SK-N-SH treated with all-trans-retinoic acid at 6 μM for 48 hours (cell line): ENCODE measurements around the gene MMP24OS.

Experiments
- ATAC-seq: fragments of 200-7000 bp; cut with Tn5 transposase; 3 replicates; pipeline ENCODE4 v1.9.1; 2020; ENCODE audit warnings: mild to moderate bottlenecking, moderate library complexity
- ARNTL ChIP-seq: fragments of 450-650 bp; formaldehyde crosslinking; IDR thresholded peaks from 2 replicates; pipeline ENCODE4 v1.5.0; 2020; ENCODE audit warnings: low read depth, mild to moderate bottlenecking, moderate library complexity, borderline replicate concordance
- BACH2 ChIP-seq: fragments of 250-450 bp; sonication (Bioruptor Pico); IDR thresholded peaks from 2 replicates; pipeline ENCODE4 v1.9.0; 2021; ENCODE audit warnings: mild to moderate bottlenecking, borderline replicate concordance
- CSDC2 ChIP-seq: fragments of 250-450 bp; sonication (Bioruptor Pico); IDR thresholded peaks from 2 replicates; pipeline ENCODE4 v1.5.0; 2020; ENCODE audit warnings: mild to moderate bottlenecking, moderate library complexity
- CSRNP3 ChIP-seq: fragments of 250-450 bp; sonication (Bioruptor Pico); IDR thresholded peaks from 2 replicates; pipeline ENCODE4 v1.5.1; 2021; ENCODE audit warnings: mild to moderate bottlenecking, moderate library complexity
- ESRRG ChIP-seq: fragments of 250-450 bp; sonication (Bioruptor Pico); IDR thresholded peaks from 2 replicates; pipeline ENCODE4 v1.6.1; 2021; ENCODE audit warnings: mild to moderate bottlenecking
- GLIS3 ChIP-seq: fragments of 250-450 bp; sonication (Bioruptor Pico); IDR thresholded peaks from 2 replicates; pipeline ENCODE4 v1.5.0; 2020; ENCODE audit warnings: mild to moderate bottlenecking, moderate library complexity
- ISL1 ChIP-seq: fragments of 250-450 bp; sonication (Bioruptor Pico); IDR thresholded peaks from 2 replicates; pipeline ENCODE4 v2.1.2; 2022; ENCODE audit warnings: mild to moderate bottlenecking, moderate library complexity
- OSR1 ChIP-seq: fragments of 250-450 bp; sonication (Bioruptor Pico); IDR thresholded peaks from 2 replicates; pipeline ENCODE4 v1.8.0; 2022; ENCODE audit warnings: moderate library complexity, mild to moderate bottlenecking, inconsistent platforms
- PPARA ChIP-seq: fragments of 250-450 bp; sonication (Bioruptor Pico); IDR thresholded peaks from 2 replicates; pipeline ENCODE4 v1.5.0; 2020; ENCODE audit warnings: mild to moderate bottlenecking, borderline replicate concordance
- RARB ChIP-seq: fragments of 250-450 bp; sonication (Bioruptor Pico); IDR thresholded peaks from 2 replicates; pipeline ENCODE4 v1.8.0; 2021; ENCODE audit warnings: mild to moderate bottlenecking, moderate library complexity
- SNAI2 ChIP-seq: fragments of 250-450 bp; sonication (Bioruptor Pico); IDR thresholded peaks from 2 replicates; pipeline ENCODE4 v1.5.0; 2020; ENCODE audit warnings: mild to moderate bottlenecking, moderate library complexity
- TOX ChIP-seq: fragments of 250-450 bp; sonication (Bioruptor Pico); IDR thresholded peaks from 2 replicates; pipeline ENCODE4 v1.8.0; 2021; ENCODE audit warnings: mild to moderate bottlenecking, moderate library complexity, borderline replicate concordance
- ZC3H10 ChIP-seq: fragments of 250-450 bp; sonication (Bioruptor Pico); IDR thresholded peaks from 2 replicates; pipeline ENCODE4 v1.5.1; 2021; ENCODE audit warnings: mild to moderate bottlenecking, moderate library complexity
- ZFP3 ChIP-seq: fragments of 250-450 bp; sonication (Bioruptor Pico); IDR thresholded peaks from 2 replicates; pipeline ENCODE4 v1.5.0; 2020; ENCODE audit warnings: mild to moderate bottlenecking, moderate library complexity
- ZFP30 ChIP-seq: fragments of 450-650 bp; formaldehyde crosslinking; IDR thresholded peaks from 2 replicates; pipeline ENCODE4 v1.5.0; 2022; ENCODE audit warnings: mild to moderate bottlenecking, moderate library complexity
- ZNF565 ChIP-seq: fragments of 450-650 bp; formaldehyde crosslinking; conservative IDR thresholded peaks from 2 replicates; pipeline ENCODE4 v1.5.0; 2020; ENCODE audit warnings: low read depth, mild to moderate bottlenecking, moderate library complexity
- ZNF70 ChIP-seq: fragments of 450-650 bp; formaldehyde crosslinking; IDR thresholded peaks from 2 replicates; pipeline ENCODE4 v1.5.0; 2020; ENCODE audit warnings: mild to moderate bottlenecking, moderate library complexity
- ZNF8 ChIP-seq: fragments of 450-650 bp; formaldehyde crosslinking; IDR thresholded peaks from 2 replicates; pipeline ENCODE4 v1.5.0; 2020; ENCODE audit warnings: mild to moderate bottlenecking, moderate library complexity
- TF ChIP-seq, protein P1 (sequence below): fragments of 250-450 bp; sonication (Bioruptor Pico); IDR thresholded peaks from 2 replicates; pipeline ENCODE4 v1.8.0; 2021; ENCODE audit warnings: low read depth, mild to moderate bottlenecking, moderate library complexity, borderline replicate concordance
- TF ChIP-seq, protein P2 (sequence below): fragments of 250-450 bp; sonication (Bioruptor Pico); IDR thresholded peaks from 2 replicates; pipeline ENCODE4 v1.5.1; 2020; ENCODE audit warnings: low read depth, mild to moderate bottlenecking, moderate library complexity
- TF ChIP-seq, protein P3 (sequence below): fragments of 250-450 bp; sonication (Bioruptor Pico); IDR thresholded peaks from 2 replicates; pipeline ENCODE4 v1.8.0; 2020; ENCODE audit warnings: mild to moderate bottlenecking, moderate library complexity, borderline replicate concordance
- TF ChIP-seq, protein P4 (sequence below): fragments of 250-450 bp; sonication (Bioruptor Pico); IDR thresholded peaks from 2 replicates; pipeline ENCODE4 v1.5.0; 2020; ENCODE audit warnings: mild to moderate bottlenecking, moderate library complexity

The MMP24OS gene

GRCh38 chr20:35240083-35240810, 37.7 kb downstream of the MMP24OS start (continued):
- TF ChIP-seq, protein P1, sequence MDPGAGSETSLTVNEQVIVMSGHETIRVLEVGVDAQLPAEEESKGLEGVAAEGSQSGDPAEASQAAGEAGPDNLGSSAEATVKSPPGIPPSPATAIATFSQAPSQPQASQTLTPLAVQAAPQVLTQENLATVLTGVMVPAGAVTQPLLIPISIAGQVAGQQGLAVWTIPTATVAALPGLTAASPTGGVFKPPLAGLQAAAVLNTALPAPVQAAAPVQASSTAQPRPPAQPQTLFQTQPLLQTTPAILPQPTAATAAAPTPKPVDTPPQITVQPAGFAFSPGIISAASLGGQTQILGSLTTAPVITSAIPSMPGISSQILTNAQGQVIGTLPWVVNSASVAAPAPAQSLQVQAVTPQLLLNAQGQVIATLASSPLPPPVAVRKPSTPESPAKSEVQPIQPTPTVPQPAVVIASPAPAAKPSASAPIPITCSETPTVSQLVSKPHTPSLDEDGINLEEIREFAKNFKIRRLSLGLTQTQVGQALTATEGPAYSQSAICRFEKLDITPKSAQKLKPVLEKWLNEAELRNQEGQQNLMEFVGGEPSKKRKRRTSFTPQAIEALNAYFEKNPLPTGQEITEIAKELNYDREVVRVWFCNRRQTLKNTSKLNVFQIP (CRISPR knock-in tag) = no peak

GRCh38 chr20:35238735-35239134, 39.2 kb downstream of the MMP24OS start:
- TF ChIP-seq CSDC2 (CRISPR knock-in tag) (no peak), ZFP3 (CRISPR knock-in tag) (no peak), ISL1 (no peak), ZNF565 (CRISPR knock-in tag) (no peak), OSR1 (CRISPR knock-in tag) (no peak), RARB (CRISPR knock-in tag) (no peak), GLIS3 (no peak), ARNTL (CRISPR knock-in tag) (no peak), ZNF70 (CRISPR knock-in tag) (no peak), TOX (CRISPR knock-in tag) (no peak), ZFP30 (CRISPR knock-in tag) (no peak), ESRRG (CRISPR knock-in tag) (no peak), PPARA (no peak), BACH2 (CRISPR knock-in tag) (no peak), SNAI2 (no peak), ZNF8 (CRISPR knock-in tag) (no peak)
- TF ChIP-seq, protein P2, sequence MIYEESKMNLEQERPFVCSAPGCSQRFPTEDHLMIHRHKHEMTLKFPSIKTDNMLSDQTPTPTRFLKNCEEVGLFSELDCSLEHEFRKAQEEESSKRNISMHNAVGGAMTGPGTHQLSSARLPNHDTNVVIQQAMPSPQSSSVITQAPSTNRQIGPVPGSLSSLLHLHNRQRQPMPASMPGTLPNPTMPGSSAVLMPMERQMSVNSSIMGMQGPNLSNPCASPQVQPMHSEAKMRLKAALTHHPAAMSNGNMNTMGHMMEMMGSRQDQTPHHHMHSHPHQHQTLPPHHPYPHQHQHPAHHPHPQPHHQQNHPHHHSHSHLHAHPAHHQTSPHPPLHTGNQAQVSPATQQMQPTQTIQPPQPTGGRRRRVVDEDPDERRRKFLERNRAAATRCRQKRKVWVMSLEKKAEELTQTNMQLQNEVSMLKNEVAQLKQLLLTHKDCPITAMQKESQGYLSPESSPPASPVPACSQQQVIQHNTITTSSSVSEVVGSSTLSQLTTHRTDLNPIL (CRISPR knock-in tag) = no peak
- TF ChIP-seq, protein P3, sequence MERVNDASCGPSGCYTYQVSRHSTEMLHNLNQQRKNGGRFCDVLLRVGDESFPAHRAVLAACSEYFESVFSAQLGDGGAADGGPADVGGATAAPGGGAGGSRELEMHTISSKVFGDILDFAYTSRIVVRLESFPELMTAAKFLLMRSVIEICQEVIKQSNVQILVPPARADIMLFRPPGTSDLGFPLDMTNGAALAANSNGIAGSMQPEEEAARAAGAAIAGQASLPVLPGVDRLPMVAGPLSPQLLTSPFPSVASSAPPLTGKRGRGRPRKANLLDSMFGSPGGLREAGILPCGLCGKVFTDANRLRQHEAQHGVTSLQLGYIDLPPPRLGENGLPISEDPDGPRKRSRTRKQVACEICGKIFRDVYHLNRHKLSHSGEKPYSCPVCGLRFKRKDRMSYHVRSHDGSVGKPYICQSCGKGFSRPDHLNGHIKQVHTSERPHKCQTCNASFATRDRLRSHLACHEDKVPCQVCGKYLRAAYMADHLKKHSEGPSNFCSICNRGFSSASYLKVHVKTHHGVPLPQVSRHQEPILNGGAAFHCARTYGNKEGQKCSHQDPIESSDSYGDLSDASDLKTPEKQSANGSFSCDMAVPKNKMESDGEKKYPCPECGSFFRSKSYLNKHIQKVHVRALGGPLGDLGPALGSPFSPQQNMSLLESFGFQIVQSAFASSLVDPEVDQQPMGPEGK (CRISPR knock-in tag) = no peak
- no peak for ATAC-seq

DNA sequence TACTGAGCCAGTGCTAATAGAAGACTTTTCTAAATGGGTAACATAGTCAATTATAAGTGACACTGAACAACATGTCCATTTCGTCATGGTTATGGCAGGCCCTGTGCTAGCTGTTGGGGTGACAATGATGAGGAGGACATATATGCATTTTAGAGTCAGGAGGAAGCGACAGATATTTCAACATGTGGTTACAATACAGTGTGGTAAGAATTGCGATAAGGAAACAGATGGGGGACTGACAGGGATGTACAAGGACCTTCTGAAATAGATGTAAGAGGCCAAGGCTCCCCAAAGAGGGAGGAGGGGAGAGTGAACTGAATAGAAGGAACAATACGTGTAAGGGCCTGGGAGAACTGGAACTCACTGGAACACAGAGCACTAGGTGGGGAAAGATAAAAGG, 39.8 kb downstream of the MMP24OS start:
- TF ChIP-seq SNAI2 = no peak
- no peak for TF ChIP-seq ESRRG (CRISPR knock-in tag)
- no peak for TF ChIP-seq ZNF8 (CRISPR knock-in tag)
- TF ChIP-seq, protein P2 (CRISPR knock-in tag) = no peak
- no peak for TF ChIP-seq ZNF565 (CRISPR knock-in tag)
- TF ChIP-seq, protein P4, sequence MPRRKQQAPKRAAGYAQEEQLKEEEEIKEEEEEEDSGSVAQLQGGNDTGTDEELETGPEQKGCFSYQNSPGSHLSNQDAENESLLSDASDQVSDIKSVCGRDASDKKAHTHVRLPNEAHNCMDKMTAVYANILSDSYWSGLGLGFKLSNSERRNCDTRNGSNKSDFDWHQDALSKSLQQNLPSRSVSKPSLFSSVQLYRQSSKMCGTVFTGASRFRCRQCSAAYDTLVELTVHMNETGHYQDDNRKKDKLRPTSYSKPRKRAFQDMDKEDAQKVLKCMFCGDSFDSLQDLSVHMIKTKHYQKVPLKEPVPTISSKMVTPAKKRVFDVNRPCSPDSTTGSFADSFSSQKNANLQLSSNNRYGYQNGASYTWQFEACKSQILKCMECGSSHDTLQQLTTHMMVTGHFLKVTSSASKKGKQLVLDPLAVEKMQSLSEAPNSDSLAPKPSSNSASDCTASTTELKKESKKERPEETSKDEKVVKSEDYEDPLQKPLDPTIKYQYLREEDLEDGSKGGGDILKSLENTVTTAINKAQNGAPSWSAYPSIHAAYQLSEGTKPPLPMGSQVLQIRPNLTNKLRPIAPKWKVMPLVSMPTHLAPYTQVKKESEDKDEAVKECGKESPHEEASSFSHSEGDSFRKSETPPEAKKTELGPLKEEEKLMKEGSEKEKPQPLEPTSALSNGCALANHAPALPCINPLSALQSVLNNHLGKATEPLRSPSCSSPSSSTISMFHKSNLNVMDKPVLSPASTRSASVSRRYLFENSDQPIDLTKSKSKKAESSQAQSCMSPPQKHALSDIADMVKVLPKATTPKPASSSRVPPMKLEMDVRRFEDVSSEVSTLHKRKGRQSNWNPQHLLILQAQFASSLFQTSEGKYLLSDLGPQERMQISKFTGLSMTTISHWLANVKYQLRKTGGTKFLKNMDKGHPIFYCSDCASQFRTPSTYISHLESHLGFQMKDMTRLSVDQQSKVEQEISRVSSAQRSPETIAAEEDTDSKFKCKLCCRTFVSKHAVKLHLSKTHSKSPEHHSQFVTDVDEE (CRISPR knock-in tag) = no peak
- TF ChIP-seq CSRNP3 (CRISPR knock-in tag) = no peak
- TF ChIP-seq ZC3H10 (CRISPR knock-in tag) = no peak
- TF ChIP-seq, protein P1 (CRISPR knock-in tag) = no peak
- TF ChIP-seq GLIS3 = no peak
- no peak for TF ChIP-seq RARB (CRISPR knock-in tag)
- no peak for ATAC-seq
